NCI-H1092 treated with DMSO at 0.1 percent for 48 hours (cell line): ENCODE results near the gene SLC6A5.

Experiments
- DNase-seq: peaks from one replicate; lab custom pipeline; 2025; lab: John Stamatoyannopoulos, UW

SLC6A5 gene

DNA sequence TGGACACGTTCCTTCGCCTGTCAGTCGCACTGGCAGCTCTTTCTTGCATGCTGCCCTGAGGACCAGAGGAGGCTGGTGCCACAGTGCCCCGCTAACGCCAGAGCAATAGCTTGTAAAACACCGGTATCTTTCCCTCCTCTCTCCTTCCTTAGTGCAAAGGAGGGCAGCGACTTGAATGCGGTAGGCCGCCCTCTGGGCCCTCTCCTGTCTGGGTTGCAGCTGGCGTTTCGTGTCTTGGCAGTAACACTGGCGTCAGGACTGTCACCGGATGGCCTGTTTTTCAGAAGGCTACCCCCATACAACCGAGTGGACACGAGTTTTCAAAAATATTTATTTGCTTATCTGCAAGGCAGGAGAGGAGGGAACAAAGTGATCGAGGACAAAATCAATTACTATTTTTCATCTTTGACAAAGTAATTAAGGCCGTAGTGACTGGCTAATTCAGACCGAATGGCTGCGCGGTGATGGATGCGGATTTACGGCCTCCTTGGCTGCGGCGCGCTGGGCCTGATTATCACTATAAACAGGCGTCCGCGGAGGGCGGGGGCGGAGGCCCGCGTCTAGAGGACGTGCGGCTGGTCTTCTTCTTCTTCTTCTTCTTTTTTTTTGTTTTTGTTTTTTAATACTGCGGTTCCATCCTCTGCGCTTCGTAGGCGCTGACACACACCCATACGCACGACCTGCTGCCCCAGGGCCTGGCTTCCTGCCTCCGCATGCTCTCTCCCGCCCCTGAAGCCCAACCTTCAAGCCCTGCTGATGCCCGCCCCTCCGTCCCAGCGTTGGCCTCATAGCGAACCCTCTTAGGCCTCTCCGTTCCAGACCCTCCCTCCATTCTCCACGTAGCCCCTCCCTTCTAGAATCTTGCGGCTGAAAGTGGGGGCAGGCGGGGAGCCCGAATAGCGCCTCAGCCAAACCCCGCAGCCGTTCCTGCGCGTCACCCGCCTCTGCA lies 2.9 kb upstream of the SLC6A5 start:
- DNase-seq = no peak

DNA sequence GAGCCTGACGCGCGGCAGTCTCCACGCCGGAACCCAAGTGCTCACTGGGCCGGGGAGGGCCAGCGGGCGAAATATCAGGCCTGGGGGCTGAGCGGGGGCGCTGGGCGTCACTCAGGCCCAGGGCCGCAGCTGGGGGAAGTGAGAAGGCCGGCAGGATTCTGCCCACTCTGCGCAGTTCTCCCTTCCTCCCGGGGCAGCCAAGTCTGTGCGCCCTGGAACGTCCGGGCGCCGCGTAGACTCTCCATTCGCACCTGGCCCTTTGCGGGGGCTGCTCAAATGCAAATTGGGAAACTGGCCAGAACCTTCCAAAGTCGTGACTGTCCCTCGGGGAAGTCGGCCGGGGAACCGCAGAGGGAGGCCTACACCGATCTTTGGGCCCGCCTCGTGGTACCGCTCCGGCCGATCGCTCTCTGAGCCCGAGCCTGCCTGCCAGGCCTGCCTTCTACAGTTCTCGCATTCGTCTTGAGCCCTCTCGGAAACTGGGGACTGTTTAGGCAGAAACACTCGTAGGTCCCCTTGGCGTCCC lies 2.2 kb upstream of the SLC6A5 start:
- DNase-seq = no peak

- no peak for DNase-seq
These were observed 1.5 kb upstream of the SLC6A5 start for GRCh38 chr11:20597680-20598484.

GRCh38 chr11:20598492-20598891 lies 916 bp upstream of the SLC6A5 start:
- DNase-seq = no peak

GRCh38 chr11:20600020-20600346 lies 575 bp downstream of the SLC6A5 start:
- DNase-seq = no peak

DNA sequence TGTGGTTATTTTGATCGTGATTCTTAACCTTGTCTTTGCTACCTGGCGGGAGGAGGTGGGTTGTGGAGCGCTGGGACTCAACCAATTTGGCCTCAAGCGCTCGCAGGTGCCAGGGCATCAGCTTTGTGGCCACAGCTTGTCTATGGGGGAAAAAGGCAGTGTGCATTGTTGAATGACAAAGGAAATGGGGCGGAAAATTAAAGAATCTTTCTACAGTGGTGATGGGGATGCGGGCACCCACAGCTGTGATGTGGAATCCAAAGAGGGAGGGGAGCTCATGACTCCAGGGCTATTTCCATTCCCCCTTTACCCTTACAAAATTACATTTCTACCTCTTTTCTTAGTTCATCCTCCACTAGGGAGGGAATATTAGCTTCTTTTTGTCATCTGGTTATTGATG lies 1.1 kb downstream of the SLC6A5 start:
- DNase-seq = no peak

GRCh38 chr11:20601221-20601914 lies 2.0 kb downstream of the SLC6A5 start:
- no peak for DNase-seq

- DNase-seq = no peak
These were observed 4.9 kb downstream of the SLC6A5 start for GRCh38 chr11:20604295-20604803.

GRCh38 chr11:20604864-20605601 lies 5.6 kb downstream of the SLC6A5 start:
- no peak for DNase-seq

DNA sequence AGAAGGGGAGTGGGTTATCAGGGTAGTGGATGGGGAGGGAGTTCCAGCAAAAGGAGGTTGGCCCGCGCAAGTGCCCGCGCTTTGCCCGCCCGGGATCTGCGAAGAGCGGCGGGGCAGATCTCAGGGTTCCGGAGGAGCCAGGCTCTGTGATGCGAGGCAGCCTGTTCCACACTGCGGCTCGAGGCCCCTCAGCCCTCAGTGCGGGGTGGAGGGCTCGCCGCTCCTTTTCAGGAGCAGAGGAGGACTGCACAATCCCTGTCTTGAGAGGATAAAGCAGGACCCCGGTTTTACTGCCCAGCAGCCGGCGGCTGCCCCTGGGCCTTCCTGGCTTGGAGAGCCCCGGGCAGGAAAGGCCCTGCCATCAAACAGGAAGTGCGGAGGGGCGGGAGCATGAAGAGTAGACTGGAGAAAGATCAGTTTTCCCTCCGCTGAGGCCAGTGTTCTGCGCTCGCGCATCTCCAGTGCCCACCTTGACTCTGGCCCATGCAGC lies 6.2 kb downstream of the SLC6A5 start:
- no peak for DNase-seq

DNA sequence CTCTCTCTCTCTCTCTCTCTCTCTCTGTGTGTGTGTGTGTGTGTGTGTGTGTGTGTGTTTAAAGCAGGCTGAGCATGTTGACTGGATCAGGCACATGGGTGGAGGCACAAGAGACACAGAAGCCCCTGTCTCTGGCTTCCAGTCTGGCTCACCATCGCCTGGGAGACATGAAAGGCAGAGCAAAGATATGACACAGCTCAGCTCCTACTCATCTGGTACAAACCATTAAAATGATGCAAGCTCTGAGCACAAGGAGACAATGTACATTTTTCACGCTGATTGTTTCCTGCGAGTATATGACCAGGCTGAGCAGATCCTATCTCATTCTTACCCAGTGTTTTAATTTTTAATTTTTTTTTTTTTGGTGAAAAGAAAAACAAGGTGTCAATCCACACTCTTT lies 9.5 kb downstream of the SLC6A5 start:
- no peak for DNase-seq

GRCh38 chr11:20609727-20610707 lies 10.6 kb downstream of the SLC6A5 start:
- DNase-seq = peak; percentile 83

- no peak for DNase-seq
These were observed 11.4 kb downstream of the SLC6A5 start for GRCh38 chr11:20610825-20611224.

- DNase-seq = no peak
These were observed 12.0 kb downstream of the SLC6A5 start for GRCh38 chr11:20611445-20611844.

DNA sequence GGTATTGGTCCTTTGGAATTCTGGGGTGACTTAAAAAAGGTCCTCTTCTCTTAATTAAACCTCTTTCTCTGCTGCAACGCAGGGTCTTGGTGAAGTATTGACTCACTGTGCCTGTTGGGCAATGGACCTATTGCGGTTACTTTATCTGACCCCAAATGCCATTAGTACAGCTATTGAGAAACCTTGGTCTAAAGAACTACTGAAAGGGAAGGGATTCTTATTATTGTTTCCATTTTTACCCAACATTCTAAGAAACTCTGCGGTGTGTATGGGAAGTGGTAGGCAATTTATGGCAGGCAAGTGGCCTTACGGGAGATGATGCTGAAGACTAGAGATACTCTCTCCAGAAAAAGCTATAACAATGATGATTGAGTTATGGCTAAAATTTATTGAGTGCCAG lies 12.5 kb downstream of the SLC6A5 start:
- DNase-seq = no peak

- no peak for DNase-seq
These were observed 13.0 kb downstream of the SLC6A5 start for GRCh38 chr11:20612416-20612815.

- DNase-seq = no peak
These were observed 17.5 kb downstream of the SLC6A5 start for GRCh38 chr11:20616920-20617319.

- no peak for DNase-seq
These were observed 18.1 kb downstream of the SLC6A5 start for GRCh38 chr11:20617346-20618005.

GRCh38 chr11:20618083-20618482 lies 18.7 kb downstream of the SLC6A5 start:
- DNase-seq = no peak
